Left renal cortex interstitium (tissue), 4 donors: ENCODE data around the gene GRIFIN. TPM values are rescaled to one million over a fixed set of nuclear protein-coding genes. Genes with fewer than 3 reads are reported as not detected.
"Not testable (repeated sequence)": the region's sequence is repeated elsewhere in the genome, so short reads cannot be mapped to it uniquely, and the experiment has no call there.

ENCODE experiments used
- DNase-seq, 4 donors: peaks; one replicate each; pipeline ENCODE4 v3.0.0-alpha.2; 2013; ENCODE audit warnings: low read depth in 4 of 4, low spot score in 2 of 4, missing footprints in 1 of 4
- polyA plus RNA-seq, 4 donors: library from polyadenylated mRNA; unstranded; fragments of 120-200 nt; gene quantifications; one replicate each; pipeline ENCODE4 v1.2.1, GENCODE V29; 2013; ENCODE audit not compliant: insufficient read length in 4 of 4

Gene GRIFIN
- polyA plus RNA-seq, 4 donors: 0.31 to 0.32 TPM; not detected in 2

- DNase-seq: no peak
Measured at GRCh38 chr7:2461268-2462026, 14.8 kb downstream of the GRIFIN start.

GRCh38 chr7:2460641-2461040 lies 15.6 kb downstream of the GRIFIN start:
- no peak for DNase-seq

- DNase-seq: no peak
Measured at GRCh38 chr7:2460188-2460587, 16.0 kb downstream of the GRIFIN start.

GRCh38 chr7:2459674-2460073 lies 16.5 kb downstream of the GRIFIN start:
- no peak for DNase-seq

- not testable (repeated sequence) for DNase-seq
Measured at GRCh38 chr7:2453849-2454248, 22.3 kb downstream of the GRIFIN start.

GRCh38 chr7:2452643-2453270 lies 23.4 kb downstream of the GRIFIN start:
- DNase-seq: no peak

- no peak for DNase-seq
Measured at GRCh38 chr7:2452074-2452507, 24.1 kb downstream of the GRIFIN start.

- DNase-seq: peak in 2 of 4 donors; percentile 57 to 64
Measured at GRCh38 chr7:2451171-2452073, 24.8 kb downstream of the GRIFIN start.

- DNase-seq: no peak
Measured at GRCh38 chr7:2450198-2451107, 25.7 kb downstream of the GRIFIN start.

- no peak for DNase-seq
Measured at GRCh38 chr7:2446676-2447075, 29.5 kb downstream of the GRIFIN start.

GRCh38 chr7:2445898-2446555 lies 30.2 kb downstream of the GRIFIN start:
- no peak for DNase-seq

- DNase-seq: no peak
Measured at GRCh38 chr7:2445047-2445446, 31.2 kb downstream of the GRIFIN start.

GRCh38 chr7:2444476-2444875 lies 31.7 kb downstream of the GRIFIN start:
- DNase-seq: no peak

GRCh38 chr7:2443491-2443890 lies 32.7 kb downstream of the GRIFIN start:
- no peak for DNase-seq

- no peak for DNase-seq
Measured at GRCh38 chr7:2441430-2442058, 34.7 kb downstream of the GRIFIN start.

- peak in 1 of 4 donors; percentile 21 for DNase-seq
Measured at GRCh38 chr7:2440608-2441245, 35.5 kb downstream of the GRIFIN start.

- no peak for DNase-seq
Measured at GRCh38 chr7:2438775-2439174, 37.4 kb downstream of the GRIFIN start.

GRCh38 chr7:2438186-2438585 lies 38.0 kb downstream of the GRIFIN start:
- DNase-seq: no peak
